GM12875 (cell line): ENCODE measurements around the gene SSH2.

ENCODE experiments used
- H3K4me3 ChIP-seq: one replicate; pipeline ENCODE4 v1.5.1; 2011; ENCODE audit warnings: low read depth, low read length, control low read depth
- CTCF ChIP-seq: IDR thresholded peaks from 2 replicates; pipeline ENCODE4 v1.5.1; 2011; ENCODE audit warnings: low read depth, mild to moderate bottlenecking, control low read depth, inconsistent platforms, low read length, moderate library complexity, borderline replicate concordance; ENCODE audit not compliant: insufficient read depth

The SSH2 gene

GRCh38 chr17:29640981-29641642 is 288.9 kb downstream of the SSH2 start:
- no peak for TF ChIP-seq CTCF
- no peak overlapping the region for H3K4me3 ChIP-seq

DNA sequence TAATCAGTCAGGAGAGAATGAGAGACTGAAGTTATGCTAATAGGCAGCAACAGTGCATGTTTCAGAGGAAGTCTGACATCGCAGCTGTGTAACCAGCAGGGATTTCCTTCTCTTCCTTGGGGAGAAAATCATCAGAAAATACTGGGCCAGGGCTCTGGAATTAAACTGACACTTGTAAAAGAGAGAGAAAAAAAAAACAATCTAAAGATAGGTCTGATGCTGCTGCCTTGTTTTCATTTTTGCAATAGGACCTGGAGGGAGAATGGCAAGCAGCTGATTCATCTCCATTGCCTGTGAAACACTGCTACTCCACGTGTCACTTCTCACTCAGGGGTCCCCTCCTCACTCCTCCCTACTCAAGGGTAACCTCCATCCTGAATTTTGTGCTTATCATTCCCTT is 289.6 kb downstream of the SSH2 start:
- no peak overlapping the region for H3K4me3 ChIP-seq
- TF ChIP-seq CTCF: no peak

DNA sequence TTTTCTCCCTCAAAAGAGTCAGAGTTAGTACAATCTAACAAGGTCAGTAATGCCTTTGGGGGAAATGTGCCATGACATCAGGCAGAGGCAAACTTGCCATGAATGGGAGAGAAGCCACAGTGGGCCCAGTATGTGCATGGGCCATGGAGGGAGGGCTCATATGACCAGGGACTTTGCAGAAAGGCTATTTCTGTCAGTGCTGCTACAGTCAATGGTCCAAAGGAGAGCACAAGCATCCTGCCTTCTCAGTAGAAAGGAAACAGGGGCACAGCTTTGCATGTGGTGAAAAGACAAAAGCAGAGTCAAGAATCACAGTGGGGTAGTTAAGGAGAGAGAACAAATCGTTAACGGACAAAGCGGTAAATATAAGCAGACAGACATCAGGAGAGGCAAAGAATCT is 296.1 kb downstream of the SSH2 start:
- H3K4me3 ChIP-seq: no peak overlapping the region
- no peak for TF ChIP-seq CTCF

- no peak overlapping the region for H3K4me3 ChIP-seq
- no peak for TF ChIP-seq CTCF
These were observed 299.3 kb downstream of the SSH2 start for GRCh38 chr17:29630630-29631193.

DNA sequence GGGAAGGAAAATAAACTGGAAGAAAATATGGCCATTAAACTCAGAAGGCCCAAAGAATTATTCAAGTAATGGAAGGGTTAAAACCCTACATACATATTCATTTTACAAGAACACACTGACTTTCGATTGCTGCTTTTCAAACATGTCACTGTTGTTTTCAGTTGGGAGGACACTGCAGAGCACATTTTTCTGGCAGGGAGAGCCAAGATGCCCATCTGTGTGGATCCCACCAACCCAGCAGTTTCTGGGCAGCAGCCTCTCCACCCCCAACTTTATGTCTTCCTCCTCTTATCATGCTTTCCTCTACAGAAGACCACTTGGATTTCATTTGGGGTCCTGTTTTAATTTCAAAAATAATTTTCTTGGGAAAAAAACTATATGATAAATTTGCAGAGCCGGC is 300.2 kb downstream of the SSH2 start:
- no peak overlapping the region for H3K4me3 ChIP-seq
- TF ChIP-seq CTCF: no peak

DNA sequence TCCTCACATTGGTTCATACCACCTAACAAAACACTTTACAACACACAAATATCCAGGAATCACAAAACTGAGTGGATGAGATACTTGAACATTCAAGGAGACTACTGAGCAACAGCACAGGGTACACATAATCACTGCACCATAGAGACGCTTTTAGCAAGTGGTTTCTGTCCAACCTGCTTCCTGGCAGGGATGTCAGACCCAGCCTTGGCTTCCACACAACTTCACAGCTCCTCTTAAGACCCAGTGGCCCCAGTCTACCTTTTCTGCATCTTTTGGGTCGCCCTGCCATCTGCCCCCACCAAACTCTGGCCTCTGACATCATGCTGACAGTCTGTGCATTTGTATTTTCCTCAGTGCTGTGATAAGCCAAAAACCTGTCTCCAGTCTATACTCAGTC is 301.4 kb downstream of the SSH2 start:
- no peak overlapping the region for H3K4me3 ChIP-seq
- TF ChIP-seq CTCF: no peak

GRCh38 chr17:29627951-29628350 is 302.1 kb downstream of the SSH2 start:
- TF ChIP-seq CTCF: no peak
- H3K4me3 ChIP-seq: no peak overlapping the region
